ENCODE data around the gene RGS16.
"Not testable (repeated sequence)": the region's sequence is repeated elsewhere in the genome, so short reads cannot be mapped to it uniquely, and the experiment has no call there.

The RGS16 gene, protein sequence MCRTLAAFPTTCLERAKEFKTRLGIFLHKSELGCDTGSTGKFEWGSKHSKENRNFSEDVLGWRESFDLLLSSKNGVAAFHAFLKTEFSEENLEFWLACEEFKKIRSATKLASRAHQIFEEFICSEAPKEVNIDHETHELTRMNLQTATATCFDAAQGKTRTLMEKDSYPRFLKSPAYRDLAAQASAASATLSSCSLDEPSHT

DNA sequence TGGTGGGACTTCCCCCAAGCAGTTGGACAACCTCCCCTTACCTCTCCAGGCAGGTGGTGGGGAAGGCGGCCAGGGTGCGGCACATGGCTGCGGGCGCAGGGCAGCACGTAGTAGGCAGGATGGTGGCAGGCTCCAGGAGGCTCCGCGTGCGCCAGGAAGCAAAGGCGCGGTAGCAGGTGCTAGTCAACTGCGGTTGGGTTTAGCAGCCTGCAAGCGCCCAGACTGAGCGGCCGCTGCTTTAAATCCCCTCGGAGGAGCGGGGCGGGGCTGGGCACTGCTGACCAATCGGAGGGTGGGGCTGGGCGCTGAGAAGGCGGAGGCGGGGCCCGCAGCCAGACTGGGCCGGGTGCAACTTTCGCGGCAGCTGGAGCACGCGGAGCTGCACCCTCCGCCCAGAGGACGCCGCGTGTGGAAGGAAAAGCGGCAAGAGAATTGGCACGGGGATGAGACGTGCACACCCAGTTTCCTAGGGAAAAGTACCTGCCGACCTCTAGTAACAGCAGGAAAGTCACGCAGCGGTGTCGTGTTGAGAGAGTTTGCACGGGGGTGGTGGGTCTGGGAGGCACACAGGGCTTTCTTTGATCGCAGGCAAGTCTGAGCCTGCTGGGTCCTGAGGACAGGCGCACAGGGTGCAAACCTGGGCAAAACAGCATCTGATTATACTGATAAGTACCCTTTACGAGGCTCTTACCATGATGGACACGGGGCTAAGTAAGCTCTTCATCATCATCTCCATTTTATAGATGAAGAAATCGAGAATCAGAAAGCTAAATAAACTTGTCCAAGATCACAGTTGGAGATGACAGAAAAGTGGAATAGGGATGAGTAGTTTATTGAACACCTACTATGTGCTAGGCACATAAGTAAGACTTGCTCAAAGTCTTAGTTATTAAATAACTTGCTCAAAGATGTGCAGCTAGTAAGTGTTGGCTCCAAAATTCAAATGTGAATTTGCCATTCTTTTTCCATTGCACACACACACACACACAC lies at the start of gene RGS16:
TSS of gene RGS16 (minus strand) at position 215 of the 990 bp plus-strand sequence. CDS start at position 85, 130 bp downstream.
- no peak for FAIRE-seq

DNA sequence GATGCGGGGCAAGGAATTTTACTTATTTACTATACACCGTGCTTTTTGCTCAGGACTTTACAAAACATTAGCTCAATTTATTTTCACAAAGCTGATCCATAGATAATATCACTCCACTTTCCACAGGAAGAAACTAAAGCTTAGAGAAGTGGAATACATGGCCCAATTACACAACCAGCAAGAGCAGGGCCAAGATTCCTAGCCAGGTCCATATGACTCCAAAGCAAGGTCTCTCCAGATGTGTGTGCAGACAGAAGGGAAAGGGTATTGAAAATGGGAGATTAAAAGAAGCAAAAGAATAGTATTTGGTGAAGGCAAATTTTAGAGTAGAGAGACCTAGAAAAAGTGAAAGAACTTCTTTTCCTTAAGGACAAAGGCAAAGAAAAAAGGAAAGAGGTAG lies 49.8 kb upstream of the RGS16 start:
- no peak for FAIRE-seq

DNA sequence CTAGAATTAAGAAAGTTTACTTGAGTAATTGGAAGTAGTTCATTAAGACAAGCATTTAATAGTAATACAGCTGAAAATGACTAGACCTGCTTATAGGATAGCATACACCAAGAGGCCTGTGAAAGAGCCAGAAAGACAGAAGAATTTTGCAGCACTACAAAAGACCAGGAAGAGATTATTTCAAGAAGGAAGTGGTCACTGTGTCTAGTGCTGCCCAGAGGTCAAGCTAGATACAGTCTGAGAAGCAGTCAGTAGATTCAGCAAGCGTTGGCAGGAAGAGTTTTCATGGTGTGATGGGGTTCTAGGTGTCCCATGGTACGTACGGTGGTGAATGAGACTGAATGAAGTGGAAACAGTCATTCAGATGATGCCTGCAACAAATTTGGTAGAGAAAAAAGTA lies 48.7 kb upstream of the RGS16 start:
- FAIRE-seq = no peak

DNA sequence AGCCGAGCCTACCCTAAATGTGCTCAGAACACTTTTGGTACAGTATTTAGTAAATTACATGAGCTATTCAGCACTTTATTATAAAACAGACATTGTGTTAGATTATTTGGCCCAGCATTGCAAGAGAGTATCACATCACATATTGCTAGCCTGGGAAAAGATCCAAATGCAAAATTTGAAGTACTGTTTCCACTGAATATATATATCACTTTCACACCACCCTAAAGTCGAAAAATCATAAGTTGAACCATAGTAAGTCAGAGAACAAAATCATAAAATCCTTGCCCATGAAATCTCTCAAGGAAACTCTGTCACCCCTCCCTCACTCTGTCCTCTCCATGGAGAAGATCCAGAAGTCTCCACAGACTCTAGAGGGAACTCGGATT lies 47.1 kb upstream of the RGS16 start:
- no peak for FAIRE-seq

DNA sequence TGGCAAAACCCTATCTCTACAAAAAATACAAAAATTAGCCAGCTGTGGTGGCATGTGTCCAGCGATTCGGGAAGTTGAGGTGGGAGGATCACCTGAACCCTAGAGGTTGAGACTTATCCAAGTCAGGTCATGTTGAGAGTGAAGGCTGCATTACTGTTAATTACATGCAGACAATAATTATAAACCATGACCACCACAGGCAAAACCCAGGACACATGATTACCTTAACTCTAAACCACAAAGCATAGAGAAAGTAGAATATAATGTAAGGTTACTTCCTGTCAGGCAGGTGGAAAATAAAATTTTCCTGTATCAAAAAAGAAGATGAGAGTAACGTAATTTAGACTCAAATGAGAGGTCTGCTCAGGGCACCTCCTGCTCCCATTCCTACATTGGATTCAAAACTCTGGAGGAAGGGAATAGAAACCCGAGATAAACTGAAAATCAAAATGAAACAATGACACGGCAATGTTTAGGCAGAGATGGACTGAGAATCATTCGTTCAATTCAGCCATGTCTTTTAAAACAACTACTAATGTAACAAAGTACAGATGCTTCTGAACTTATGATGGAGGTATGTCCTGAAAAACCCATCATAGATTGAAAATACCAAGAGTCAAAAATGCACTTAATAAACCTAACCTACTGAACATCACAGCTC lies 46.6 kb upstream of the RGS16 start:
- no peak for FAIRE-seq

DNA sequence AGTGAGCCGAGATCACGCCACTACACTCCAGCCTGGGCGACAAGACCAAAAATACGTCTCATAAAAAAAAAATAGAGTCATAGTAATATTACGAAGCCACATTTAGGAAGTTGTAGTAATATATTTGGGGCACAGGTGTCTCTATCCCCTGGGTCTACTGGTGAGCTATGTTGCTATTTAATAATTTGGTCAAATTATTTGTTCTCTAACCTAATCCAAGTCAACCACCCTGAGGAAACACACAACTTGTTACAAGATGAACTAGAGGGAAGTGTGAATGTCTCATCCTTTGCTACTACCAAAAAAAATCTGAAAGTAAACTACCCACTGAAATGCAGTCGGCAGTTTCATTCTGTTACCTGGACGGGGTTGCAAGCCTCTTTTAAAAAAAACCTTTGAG lies 44.9 kb upstream of the RGS16 start:
- no peak for FAIRE-seq

DNA sequence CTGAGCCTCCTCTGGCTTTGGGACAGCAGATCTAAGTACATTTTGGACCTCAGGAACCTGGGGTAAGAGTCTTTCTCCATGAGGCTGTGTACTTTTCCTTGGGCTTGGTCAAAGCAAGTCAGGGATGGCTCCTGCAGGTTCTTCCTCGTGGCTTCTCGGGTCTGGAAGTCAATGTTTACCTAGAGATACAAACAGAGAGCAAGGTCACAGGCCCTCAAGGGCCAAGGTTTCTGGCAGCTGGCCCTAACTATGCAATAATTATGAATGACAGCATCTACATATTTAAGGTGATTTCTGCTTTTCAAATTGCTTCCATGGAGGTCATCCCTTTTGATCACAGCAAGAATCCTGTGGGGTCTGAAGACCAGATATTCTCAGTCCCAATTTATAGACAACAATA lies 42.5 kb upstream of the RGS16 start:
- no peak for FAIRE-seq

DNA sequence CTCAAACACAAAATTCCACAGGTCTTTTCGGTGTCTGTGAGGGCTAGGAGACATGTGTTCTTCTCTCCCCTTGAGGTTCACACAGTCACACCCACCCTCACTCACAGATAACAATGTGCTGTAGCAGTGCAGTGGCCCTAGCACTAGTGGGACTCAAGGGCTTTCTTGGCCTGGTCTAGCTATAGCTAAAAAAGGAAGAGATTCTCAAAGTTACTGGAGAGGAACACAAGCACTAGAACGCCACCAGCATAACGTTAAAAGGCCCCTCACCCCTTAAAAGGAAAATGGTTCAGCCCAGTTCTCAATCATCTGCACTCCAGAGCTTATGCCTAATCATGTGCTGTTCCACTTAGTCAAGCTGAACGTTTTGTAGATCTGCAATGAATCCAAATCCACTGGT lies 40.7 kb upstream of the RGS16 start:
- no peak for FAIRE-seq

DNA sequence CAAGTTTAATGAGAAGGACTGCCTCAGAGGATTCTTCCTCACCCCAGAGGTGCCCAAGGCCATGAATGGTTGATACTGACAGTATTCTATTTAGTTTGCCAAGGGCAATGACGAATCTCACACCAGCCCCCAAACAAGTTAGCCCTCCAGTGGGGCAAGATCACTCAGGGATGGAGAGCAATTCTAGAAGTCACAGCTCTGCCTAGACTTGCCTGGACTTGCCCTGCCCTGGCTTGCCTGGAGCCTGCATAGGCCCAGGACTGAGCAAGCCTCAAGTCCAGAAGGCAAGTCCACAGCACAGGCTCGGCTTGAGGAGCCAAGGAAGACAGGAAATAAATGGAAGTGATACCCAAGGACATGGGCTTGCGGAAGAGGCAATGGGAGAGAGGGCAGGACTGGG lies 39.5 kb upstream of the RGS16 start:
- FAIRE-seq = no peak

DNA sequence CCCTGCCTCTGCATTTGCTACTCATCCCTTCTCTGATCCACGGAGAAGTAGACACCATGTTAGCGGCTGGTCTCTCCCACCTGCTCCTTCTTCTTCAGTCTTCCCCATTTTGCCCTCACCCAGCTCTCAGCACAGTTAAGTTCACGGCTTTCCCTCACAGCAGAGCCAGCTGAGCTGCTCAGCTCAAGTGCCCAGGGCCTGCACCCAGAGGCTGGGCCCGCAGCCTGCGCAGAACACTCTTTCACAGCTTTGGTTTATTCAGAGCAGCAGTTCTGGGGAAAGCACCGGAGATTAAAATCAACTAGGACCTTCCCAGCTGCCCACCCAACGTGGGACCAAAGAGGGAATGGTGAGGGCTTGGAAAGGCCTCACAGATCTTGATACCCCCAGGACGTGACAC lies 38.3 kb upstream of the RGS16 start:
- no peak for FAIRE-seq

DNA sequence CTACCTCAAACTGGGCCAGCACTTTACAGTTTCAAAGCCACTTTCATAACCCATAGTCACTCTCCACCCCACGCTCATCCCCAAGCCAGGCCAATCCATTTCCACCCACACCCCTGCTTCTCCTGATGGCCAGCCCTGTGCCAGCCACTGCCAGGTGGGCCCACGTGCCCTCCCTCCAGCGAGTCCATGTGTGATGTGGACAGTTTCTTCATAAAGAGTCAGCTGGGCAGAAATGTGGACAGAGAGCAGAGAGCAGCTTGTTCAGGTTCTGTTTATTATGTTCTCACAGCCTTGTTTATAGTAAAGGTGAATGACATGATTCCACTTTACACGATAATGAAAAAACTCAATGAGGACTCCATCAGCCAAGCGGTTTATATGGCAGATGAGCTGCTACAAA lies 37.4 kb upstream of the RGS16 start:
- FAIRE-seq = no peak

DNA sequence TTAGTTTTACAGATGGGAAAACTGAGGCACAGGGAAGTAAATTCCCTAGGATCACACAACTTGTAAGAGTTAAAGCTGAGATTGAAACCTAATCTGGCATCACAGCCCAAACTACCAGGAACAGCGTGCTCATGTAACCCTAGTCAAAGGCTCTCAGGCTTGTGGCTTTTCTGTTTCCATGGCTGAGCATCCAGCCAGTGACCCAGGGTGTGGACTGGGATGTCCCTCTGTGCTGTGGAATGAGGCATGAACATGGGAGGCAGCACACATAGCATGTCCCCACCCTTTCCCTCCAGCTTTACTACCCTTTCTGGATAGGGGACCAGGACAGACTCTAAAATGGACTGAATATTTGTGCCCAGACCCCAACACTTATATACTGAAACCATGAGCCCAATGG lies 35.1 kb upstream of the RGS16 start:
- FAIRE-seq = no peak

DNA sequence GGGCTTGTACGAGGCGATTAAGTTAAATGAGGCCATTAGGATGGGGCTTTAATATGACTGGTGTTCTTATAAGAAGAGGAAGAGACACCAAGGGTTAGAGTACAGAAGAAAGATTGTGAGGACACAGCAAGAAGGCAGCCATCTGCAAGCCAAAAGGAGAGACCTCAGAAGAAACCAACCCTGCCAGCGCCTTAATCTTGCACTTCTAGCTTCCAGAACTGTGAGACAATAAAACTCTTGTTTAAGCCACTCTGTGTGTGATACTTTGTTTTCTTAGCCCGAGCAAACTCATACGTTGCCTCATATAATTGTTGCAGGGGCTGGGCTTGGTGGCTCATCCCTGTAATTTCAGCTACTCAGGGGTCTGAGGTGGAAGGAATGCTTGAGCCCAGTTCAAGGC lies 33.6 kb upstream of the RGS16 start:
- no peak for FAIRE-seq

DNA sequence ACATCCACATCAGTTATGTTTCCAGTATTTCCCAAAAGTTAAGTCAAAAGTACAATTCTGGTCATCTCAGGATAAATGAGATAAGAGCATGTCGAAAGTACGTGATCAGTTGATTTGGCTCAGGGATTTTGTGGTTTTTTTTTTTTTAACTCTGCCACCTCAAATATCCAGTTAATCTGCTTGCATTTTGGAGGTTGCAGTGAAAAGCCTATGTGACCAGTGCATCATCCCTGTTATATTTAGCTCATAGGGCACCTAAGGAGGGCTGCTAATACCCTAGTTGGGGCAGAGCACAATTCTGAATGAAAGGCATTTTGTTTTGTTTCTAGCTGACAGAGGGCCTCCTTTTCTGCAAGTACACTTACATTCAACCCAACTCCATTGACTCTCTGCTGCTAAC lies 31.7 kb upstream of the RGS16 start:
- FAIRE-seq = no peak

DNA sequence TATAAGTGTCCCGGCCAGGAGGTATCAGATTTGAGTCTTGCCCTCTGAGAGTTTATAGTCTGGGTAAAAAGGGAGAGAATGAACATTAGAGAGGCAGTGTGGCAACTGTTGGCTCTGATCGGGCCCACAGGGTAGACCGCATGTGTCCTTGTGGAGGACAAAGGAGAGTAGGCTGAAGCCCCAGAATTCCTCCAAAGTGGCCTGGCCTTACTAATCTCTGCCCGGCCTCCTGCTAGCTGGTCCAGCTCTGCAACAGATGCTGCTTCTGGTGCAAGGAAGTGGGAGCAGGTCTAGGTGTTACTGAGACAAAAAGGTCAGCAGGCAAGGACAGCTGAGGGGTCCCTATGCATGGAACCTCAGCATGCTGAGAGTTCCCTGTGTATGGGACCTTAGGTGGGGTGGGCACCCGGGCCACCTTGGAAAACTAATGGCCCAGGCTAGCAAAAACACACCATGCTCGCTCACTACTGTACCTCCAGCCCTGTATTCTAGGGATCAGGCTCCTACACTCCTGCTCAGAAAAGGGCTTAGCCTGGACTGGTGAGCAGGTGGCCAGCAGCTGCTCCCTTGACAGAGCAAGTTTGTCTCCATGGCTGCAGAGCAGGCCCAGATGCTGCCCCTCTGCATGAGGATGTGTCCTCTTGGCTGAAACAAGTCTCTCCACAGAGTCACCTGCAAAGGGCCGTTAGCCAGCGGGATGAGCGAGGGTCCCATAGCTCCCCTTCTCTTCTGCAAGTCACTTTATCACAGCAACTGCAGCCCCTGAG lies 30.3 kb upstream of the RGS16 start:
- no peak for FAIRE-seq

DNA sequence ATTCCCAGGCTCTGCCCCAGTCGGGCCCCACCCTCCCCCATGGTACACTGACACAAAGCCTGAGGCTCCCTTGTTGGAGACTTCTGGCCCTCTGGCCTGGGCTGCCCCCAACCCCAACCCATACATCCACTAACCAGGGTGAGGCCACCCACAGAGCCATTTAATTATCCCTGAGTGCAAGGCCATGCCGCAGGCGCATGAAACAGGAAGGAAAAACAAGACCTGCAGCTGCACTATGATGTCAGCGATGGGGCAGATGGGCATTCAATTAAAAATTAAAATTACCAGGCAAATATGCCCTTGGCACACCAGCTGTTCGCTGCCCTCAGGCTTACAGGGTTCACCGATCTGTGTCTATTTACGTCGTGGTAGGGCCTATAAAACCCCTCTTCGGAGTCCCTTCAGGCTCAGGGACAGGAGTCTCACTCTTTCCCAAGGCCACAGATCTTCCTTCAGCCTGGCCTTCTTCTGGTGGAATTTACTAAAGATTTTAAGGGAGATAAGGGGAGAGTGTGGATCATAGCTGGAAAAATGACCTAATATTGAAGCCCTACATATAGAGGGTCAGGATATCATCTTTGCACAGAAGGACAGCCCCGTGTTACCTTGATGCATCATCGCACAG lies 29.6 kb upstream of the RGS16 start:
- FAIRE-seq = no peak

DNA sequence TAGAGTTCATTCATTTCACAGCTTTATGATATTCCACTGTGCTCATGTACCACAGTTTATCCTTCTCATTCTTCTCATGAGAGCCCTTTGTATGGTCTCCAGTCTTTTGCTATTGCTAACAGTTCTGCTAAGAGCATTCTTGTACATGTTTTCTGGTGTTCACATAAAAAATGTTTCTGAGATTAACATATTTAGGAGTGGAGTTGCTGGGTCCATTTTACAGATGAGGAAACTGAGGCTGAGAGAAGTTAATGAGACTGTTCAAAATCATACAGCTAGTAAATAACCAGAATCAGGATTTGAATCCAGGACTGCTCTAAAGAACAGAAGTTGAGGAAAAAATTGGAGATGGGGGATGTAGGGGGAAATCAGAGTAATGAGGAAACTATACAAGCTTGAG lies 28.8 kb upstream of the RGS16 start:
- FAIRE-seq = no peak

DNA sequence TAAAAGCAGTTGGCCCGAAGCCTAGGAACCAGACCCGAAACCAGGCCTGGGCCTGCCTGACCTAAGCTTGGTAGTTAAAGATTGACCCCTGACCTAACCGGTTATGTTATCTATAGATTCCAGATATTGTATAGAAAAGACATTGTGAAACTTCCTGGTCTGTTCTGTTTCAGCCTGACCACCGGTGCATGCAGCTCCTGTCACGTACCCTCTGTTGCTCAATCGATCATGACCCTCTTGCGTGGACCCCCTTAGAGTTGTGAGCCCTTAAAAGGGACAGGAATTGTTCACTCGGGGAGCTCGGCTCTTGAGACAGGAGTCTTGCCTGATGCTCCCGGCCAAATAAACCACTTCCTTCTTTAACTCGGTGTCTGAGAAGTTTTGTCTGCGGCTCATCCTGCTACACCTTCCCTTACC lies 28.3 kb upstream of the RGS16 start:
- not testable (repeated sequence) for FAIRE-seq

DNA sequence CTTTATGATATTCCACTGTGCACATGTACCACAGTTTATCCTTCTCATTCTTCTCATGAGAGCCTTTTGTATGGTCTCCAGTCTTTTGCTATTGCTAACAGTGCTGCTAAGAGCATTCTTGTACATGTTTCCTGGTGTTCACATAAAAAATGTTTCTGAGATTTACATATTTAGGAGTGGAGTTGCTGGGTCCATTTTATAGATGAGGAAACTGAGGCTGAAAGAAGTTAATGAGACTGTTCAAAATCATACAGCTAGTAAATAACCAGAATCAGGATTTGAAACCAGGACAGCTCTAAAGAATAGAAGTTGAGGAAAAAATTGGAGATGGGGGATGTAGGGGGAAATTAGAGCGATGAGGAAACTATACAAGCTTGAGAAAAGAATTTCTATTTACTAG lies 27.8 kb upstream of the RGS16 start:
- no peak for FAIRE-seq

DNA sequence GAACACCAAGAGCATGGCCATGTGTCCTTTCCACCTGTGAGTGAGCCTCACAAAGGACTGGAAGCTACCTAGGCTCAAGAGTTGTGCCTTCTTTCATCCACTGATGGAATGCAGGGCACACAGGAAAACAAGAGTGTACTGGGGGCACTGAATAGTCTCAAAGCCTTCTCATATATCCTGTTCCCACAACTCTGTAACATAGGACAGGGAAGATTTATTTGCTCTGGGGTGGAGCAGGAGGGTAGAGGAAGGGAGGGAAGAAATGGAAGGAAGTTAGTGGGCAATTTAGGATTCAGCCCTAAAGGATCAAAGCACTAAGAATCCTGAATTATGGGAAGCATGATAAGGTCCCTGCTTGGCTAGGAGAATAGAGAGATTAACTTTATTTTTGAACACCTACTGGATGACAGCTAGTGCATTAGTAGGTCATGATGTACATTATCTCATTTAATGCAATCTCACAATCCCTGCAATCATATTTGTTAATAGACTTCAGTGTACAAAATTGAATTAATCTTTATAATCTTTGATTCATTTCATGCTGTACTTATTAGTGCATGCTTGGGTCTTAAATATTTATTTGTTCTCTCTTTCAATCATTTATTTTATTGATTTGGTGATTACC lies 27.0 kb upstream of the RGS16 start:
- FAIRE-seq = no peak

DNA sequence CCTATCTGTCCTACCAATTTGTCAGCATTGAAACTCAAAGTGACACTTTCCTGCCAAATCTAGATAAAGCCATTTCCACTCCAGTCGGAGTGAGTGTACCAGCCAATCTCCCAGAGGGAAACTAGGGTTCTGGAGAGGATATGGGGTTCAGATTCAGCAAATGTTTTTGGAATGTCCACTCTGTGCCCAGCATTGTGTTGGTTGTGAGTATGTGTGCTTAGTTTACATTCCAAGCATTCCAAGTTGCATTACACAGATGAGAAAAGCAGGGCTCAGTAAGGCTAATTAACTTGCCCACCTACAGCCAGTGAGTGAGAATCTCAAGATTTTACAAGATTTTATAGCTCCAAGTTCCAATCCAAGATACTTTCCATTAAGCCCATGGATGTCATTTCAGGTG lies 26.4 kb upstream of the RGS16 start:
- no peak for FAIRE-seq

DNA sequence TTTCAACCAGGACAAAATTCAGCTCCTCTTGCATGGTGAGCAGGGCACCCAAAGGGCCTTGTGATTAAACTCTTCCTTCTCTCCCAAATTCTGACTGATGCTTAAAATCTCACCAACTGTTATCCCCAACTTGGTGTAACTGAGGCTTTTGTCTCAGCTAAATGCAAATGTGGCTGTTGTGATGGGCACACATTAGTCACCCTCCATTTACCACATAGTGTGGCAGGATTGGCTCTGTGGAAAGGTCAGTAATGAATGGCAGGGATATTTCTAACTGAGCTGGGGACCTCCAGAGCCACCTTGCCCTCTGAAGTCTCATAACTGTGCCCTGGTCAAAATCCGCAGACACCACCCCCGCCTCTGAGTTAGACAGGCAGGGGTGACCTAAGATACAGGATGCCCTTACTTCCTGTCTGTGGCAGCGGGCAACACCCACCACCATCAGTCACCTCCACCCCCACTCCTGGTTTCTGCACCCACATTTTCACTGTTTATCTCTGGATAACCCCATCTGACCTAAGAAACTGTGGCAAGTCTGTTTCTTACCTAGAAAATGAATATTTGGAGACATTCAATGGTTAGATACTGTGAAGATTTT lies 25.4 kb upstream of the RGS16 start:
- no peak for FAIRE-seq
